Measurements from ENCODE around the gene ECSIT.

Gene ECSIT

GRCh38 chr19:11551603-11552235, 22.8 kb upstream of the ECSIT start:
- Histone ChIP-seq H3K4me2 (ENCODE audit: low read depth, low read length, poor library complexity, severe bottlenecking) (no peak overlapping the region), H3K9ac (ENCODE audit: low read depth, low read length, poor library complexity, severe bottlenecking) (no peak overlapping the region), H3K79me2 (ENCODE audit: insufficient read depth, low read length) (peaks cover 15% of the 10 kb centered on the region; the same call in 1 of the 2 replicates), H3K27me3 (ENCODE audit: insufficient read depth, low read length, poor library complexity, severe bottlenecking) (no peaks in the 10 kb centered on the region), H3K9me2 (replicated peaks; ENCODE audit: low read depth, low read length) (no peaks in the 10 kb centered on the region), H3F3A (ENCODE audit: low read depth) (no peaks in the 10 kb centered on the region), H2AFZ (ENCODE audit: low read length) (no peak overlapping the region), H3K36me3 (ENCODE audit: insufficient read depth, low read length) (peaks cover 9% of the 10 kb centered on the region; the same call in 1 of the 2 replicates), H3K9me3 (ENCODE audit: insufficient read depth, low read depth, low read length) (no peaks in the 10 kb centered on the region), H3K4me3 (ENCODE audit: low read length, poor library complexity, severe bottlenecking) (no peak overlapping the region), H3K4me1 (ENCODE audit: insufficient read depth, low read length, poor library complexity, severe bottlenecking) (no peaks in the 10 kb centered on the region), H4K20me1 (ENCODE audit: insufficient read depth, low read length, poor library complexity, severe bottlenecking) (no peaks in the 10 kb centered on the region)
- TF ChIP-seq CTCF (conservative IDR thresholded peaks at IDR 0.05; ENCODE audit: low read length): peak; percentile 60
- no peak for TF ChIP-seq EZH2phosphoT487 (IDR thresholded peaks at IDR 0.05; ENCODE audit: borderline replicate concordance)

- no peaks in the 10 kb centered on the region for H3K27me3 ChIP-seq (ENCODE audit: insufficient read depth, low read length, poor library complexity, severe bottlenecking)
- no peak for TF ChIP-seq EZH2phosphoT487 (IDR thresholded peaks at IDR 0.05; ENCODE audit: borderline replicate concordance)
- no peak for TF ChIP-seq CTCF (conservative IDR thresholded peaks at IDR 0.05; ENCODE audit: low read length)
- H3K9me3 ChIP-seq (ENCODE audit: insufficient read depth, low read depth, low read length): no peaks in the 10 kb centered on the region
Measured at GRCh38 chr19:11550265-11550664, 21.3 kb upstream of the ECSIT start.

GRCh38 chr19:11549386-11549953, 20.5 kb upstream of the ECSIT start:
- Histone ChIP-seq H3K9me3 (ENCODE audit: insufficient read depth, low read depth, low read length) (no peaks in the 10 kb centered on the region), H3F3A (ENCODE audit: low read depth) (no peaks in the 10 kb centered on the region), H3K79me2 (ENCODE audit: insufficient read depth, low read length) (no peaks in the 10 kb centered on the region), H3K27me3 (ENCODE audit: insufficient read depth, low read length, poor library complexity, severe bottlenecking) (no peaks in the 10 kb centered on the region), H3K4me3 (ENCODE audit: low read length, poor library complexity, severe bottlenecking) (no peak overlapping the region), H3K9ac (ENCODE audit: low read depth, low read length, poor library complexity, severe bottlenecking) (no peak overlapping the region), H3K36me3 (ENCODE audit: insufficient read depth, low read length) (peaks cover 9% of the 10 kb centered on the region; the same call in 1 of the 2 replicates), H3K9me2 (replicated peaks; ENCODE audit: low read depth, low read length) (no peaks in the 10 kb centered on the region), H4K20me1 (ENCODE audit: insufficient read depth, low read length, poor library complexity, severe bottlenecking) (no peaks in the 10 kb centered on the region), H3K4me2 (ENCODE audit: low read depth, low read length, poor library complexity, severe bottlenecking) (no peak overlapping the region), H2AFZ (ENCODE audit: low read length) (no peak overlapping the region), H3K4me1 (ENCODE audit: insufficient read depth, low read length, poor library complexity, severe bottlenecking) (no peaks in the 10 kb centered on the region)
- TF ChIP-seq EZH2phosphoT487 (IDR thresholded peaks at IDR 0.05; ENCODE audit: borderline replicate concordance) (no peak), CTCF (conservative IDR thresholded peaks at IDR 0.05; ENCODE audit: low read length) (no peak)

More at GRCh38 chr19:11550265-11550664, 21.3 kb upstream of the ECSIT start:
- no peaks in the 10 kb centered on the region for H3F3A ChIP-seq (ENCODE audit: low read depth)
- H3K79me2 ChIP-seq (ENCODE audit: insufficient read depth, low read length): peaks cover 1% of the 10 kb centered on the region; the same call in 1 of the 2 replicates
- peaks cover 9% of the 10 kb centered on the region; the same call in 1 of the 2 replicates for H3K36me3 ChIP-seq (ENCODE audit: insufficient read depth, low read length)
- H3K4me3 ChIP-seq (ENCODE audit: low read length, poor library complexity, severe bottlenecking): no peak overlapping the region
- H3K4me2 ChIP-seq (ENCODE audit: low read depth, low read length, poor library complexity, severe bottlenecking): no peak overlapping the region
- H3K9me2 ChIP-seq (replicated peaks; ENCODE audit: low read depth, low read length): no peaks in the 10 kb centered on the region
- H3K4me1 ChIP-seq (ENCODE audit: insufficient read depth, low read length, poor library complexity, severe bottlenecking): no peaks in the 10 kb centered on the region
- no peak overlapping the region for H2AFZ ChIP-seq (ENCODE audit: low read length)
- H3K9ac ChIP-seq (ENCODE audit: low read depth, low read length, poor library complexity, severe bottlenecking): no peak overlapping the region
- H4K20me1 ChIP-seq (ENCODE audit: insufficient read depth, low read length, poor library complexity, severe bottlenecking): no peaks in the 10 kb centered on the region

Measured in Loucy (cell line).